Dendritic cell treated with granulocyte-macrophage colony-stimulating factor and Interleukin-4, amounts not matched to agents 40 ng/mL and 50 ng/mL, for 4 days (primary cell): ENCODE data around the gene NMNAT3.
A peak's percentile ranks its signal among the peaks of the same experiment; 100 is the strongest.

Experiments
- H3K27ac Mint-ChIP-seq: one replicate; pipeline ENCODE4 v1.8.0; 2022; ENCODE audit warnings: mild to moderate bottlenecking, mixed read lengths
- H3K27me3 Mint-ChIP-seq: one replicate; pipeline ENCODE4 v1.8.0; 2022; ENCODE audit warnings: mild to moderate bottlenecking, mixed read lengths
- H3K36me3 Mint-ChIP-seq: one replicate; pipeline ENCODE4 v1.8.0; 2022; ENCODE audit warnings: low read depth, mixed read lengths
- H3K4me1 Mint-ChIP-seq: one replicate; pipeline ENCODE4 v1.8.0; 2022; ENCODE audit warnings: low read depth, mixed read lengths
- H3K4me3 Mint-ChIP-seq: one replicate; pipeline ENCODE4 v1.8.0; 2022; ENCODE audit warnings: mild to moderate bottlenecking, moderate library complexity, mixed read lengths
- H3K9me3 Mint-ChIP-seq: one replicate; pipeline ENCODE4 v1.8.0; 2022; ENCODE audit warnings: mixed read lengths
- intact Hi-C: fragments of 100-400 bp; cut with micrococcal nuclease; formaldehyde crosslinking; loops from one replicate; pipeline ENCODE4 v1.15.0; 2022

Gene NMNAT3

DNA sequence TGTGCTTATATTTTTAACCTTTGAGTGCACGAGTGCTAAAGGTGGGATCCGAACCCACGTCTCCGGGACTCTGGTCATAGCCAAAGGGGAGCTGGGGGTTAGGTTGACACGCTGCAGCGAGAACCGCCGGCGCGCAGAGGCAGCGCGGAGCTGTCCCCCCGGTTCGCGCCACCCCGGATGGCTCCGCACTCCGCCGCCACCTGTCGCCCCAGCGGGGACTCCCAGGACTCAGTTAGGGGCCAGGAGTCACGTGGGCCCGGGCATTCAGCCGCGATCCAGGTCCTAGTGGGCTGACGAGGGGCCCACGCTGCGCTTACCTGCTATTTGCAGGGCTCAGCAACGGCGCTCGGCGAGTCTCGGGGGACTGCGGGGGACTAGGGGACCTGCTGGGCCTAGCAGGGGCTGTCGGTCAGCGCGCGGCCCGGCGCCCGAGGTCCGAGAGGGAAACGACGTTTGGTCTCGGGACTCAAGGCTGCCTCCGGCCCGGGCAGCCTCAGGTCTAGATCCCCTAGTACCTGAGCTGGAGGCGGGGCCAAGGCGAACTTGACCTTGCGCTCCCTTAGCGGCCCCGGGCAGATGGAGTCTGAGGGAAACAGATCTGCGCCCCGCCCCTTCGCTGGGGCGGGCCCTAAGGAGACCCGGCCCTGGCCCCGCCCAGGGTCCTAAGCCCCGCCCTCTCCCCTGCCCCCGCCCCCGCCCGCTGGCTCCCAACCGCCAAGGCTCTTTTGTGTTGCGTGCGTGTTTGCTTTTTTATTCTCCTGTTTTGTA, at the start of gene NMNAT3:
Gene NMNAT3 (minus strand): TSS at position 585 of the 768 bp plus-strand sequence. CDS start 50,248 bp downstream, outside the sequence.
- peaks cover 36% of the 10 kb centered on the region for H3K36me3 Mint-ChIP-seq
- no peaks in the 10 kb centered on the region for H3K27me3 Mint-ChIP-seq
- peak within 1 kb of the TSS; percentile 86 for H3K27ac Mint-ChIP-seq
- intact Hi-C loops: no loop called here
- H3K4me3 Mint-ChIP-seq: peak within 1 kb of the TSS; percentile 84
- H3K9me3 Mint-ChIP-seq: no peaks in the 10 kb centered on the region
- H3K4me1 Mint-ChIP-seq: peaks cover 61% of the 10 kb centered on the region

DNA sequence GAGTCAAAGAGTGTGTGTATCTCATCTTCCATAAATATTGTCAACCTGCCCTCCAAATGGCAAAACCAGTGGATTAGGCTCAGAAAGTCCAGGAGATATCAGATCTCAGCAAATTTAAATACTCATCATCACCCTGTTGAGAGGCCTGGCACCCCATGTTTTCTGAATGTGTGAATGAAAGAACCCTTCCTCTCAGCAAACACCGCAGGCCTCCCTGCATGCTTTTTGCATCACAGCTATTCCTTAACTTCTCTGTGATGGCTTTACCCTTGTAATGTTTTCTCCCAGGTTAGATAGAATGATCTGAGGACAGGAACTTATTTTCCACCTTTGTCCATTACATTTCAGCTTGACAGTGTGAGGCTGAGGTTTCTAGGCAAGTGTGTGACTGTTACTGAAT, 43.6 kb upstream of the NMNAT3 start:
- intact Hi-C loops: no loop called here
- no peaks in the 10 kb centered on the region for H3K36me3 Mint-ChIP-seq
- no peaks in the 10 kb centered on the region for H3K9me3 Mint-ChIP-seq
- H3K27me3 Mint-ChIP-seq: no peaks in the 10 kb centered on the region
- no peak overlapping the region for H3K4me3 Mint-ChIP-seq
- H3K27ac Mint-ChIP-seq: no peak overlapping the region
- peaks cover 6% of the 10 kb centered on the region for H3K4me1 Mint-ChIP-seq

DNA sequence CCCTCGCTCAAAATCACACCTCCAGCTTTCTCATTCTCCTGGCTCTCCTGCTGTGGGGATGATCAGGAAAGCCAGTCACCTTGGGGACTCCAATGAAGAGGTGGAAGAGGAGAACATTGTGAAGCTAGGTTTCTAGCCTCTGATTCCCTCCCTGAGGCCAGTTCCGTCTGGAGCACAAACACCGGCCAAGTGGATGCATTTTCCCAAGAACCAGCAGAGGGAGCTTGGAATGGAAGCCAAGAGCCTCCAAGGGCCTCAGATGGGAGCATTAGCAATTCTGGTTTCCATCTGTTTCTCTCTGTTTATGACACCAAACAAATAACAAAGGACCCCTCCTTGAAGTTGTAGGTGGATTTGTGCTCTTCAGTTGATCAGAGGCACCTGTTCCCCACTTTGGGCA, 40.6 kb upstream of the NMNAT3 start:
- Mint-ChIP-seq H3K27me3 (no peaks in the 10 kb centered on the region), H3K27ac (no peak overlapping the region), H3K36me3 (no peaks in the 10 kb centered on the region), H3K4me1 (peaks cover 28% of the 10 kb centered on the region), H3K9me3 (no peaks in the 10 kb centered on the region), H3K4me3 (no peak overlapping the region)
- intact Hi-C loops: no loop called here

DNA sequence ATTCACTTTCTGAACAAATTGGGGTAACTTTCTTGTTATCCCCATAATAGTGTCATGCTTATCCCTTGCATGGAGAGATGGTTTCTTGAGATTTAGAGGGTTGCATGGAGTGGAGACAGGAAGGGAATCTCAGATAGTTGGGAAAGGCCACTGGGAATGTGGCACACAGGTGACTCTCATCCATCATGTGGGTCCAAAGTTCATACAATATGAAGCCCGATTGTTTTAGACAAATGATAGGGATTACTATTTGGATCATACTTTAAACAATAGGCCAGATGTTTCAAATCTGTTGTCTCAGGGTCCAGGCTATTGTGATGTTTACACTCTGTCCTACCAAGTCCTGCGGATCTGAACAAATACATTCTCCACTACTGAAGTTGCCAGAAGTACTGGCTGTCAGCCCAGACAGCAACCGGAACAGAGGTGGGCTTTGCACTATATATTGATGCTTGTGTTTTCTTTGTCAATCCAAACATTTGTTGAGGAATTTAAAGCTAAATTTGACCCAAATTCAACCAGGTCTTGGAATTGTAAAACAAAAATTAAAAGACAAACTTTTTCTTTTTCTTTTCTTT, 39.2 kb upstream of the NMNAT3 start:
- Mint-ChIP-seq H3K36me3 (no peaks in the 10 kb centered on the region), H3K4me1 (peaks cover 28% of the 10 kb centered on the region), H3K4me3 (no peak overlapping the region), H3K9me3 (no peaks in the 10 kb centered on the region), H3K27me3 (no peaks in the 10 kb centered on the region), H3K27ac (peak overlapping the region; percentile 71)
- intact Hi-C loops: no loop called here

DNA sequence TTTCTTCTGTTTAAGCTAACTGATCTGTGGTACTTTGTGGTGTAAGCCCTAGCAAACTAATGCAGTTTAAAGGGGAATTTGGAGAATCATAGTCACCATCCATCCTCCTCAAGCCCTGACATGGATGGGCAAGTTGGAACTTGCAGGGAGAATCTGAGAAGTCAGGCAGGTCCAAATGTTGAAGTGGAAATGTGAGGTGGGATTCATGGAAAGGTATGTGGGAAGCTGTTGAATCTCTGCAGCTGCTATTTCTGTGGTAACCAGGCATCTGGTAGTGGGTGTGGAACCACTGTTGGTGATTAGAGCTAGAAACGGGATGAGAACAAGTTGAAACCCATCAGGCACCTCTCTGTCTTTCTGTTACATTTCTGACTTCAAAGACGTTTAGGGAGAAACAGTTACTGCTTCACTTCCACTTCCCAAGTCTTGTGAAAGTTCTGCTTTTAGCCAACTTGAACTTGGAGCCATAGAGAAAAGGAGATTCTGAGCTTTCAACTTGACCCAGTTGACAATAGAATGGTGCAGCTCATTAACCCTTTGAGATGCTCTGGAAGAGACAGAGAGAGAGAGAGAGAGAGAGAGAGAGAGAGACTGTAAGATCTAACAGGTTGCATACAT, 38.1 kb upstream of the NMNAT3 start:
- no peaks in the 10 kb centered on the region for H3K9me3 Mint-ChIP-seq
- intact Hi-C loops: no loop called here
- H3K27ac Mint-ChIP-seq: peak overlapping the region; percentile 71
- no peaks in the 10 kb centered on the region for H3K36me3 Mint-ChIP-seq
- H3K27me3 Mint-ChIP-seq: no peaks in the 10 kb centered on the region
- H3K4me1 Mint-ChIP-seq: peaks cover 28% of the 10 kb centered on the region
- no peak overlapping the region for H3K4me3 Mint-ChIP-seq

DNA sequence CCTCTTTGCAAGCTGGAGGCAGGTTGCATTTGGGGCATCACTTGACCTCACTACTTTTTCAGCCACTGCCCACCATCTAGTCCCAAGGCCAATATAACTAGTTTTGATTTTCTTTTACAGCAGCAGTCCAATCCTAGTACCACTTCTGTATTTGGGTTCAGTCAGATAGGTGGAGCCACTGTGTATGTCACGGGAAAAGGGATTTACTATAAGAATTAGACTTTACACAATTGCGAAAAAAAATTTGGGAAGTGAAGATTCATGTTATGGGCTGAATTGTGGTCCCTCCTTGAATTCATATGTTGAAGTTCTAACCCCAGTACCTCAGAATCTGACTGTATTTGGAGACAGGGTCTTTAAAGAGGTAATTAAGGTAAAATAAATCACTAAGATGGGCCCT, 37.4 kb upstream of the NMNAT3 start:
- Mint-ChIP-seq H3K9me3 (no peaks in the 10 kb centered on the region), H3K27me3 (peaks cover 2% of the 10 kb centered on the region), H3K27ac (peak overlapping the region; percentile 71), H3K36me3 (no peaks in the 10 kb centered on the region), H3K4me3 (no peak overlapping the region), H3K4me1 (peaks cover 34% of the 10 kb centered on the region)
- intact Hi-C loops: no loop called here

DNA sequence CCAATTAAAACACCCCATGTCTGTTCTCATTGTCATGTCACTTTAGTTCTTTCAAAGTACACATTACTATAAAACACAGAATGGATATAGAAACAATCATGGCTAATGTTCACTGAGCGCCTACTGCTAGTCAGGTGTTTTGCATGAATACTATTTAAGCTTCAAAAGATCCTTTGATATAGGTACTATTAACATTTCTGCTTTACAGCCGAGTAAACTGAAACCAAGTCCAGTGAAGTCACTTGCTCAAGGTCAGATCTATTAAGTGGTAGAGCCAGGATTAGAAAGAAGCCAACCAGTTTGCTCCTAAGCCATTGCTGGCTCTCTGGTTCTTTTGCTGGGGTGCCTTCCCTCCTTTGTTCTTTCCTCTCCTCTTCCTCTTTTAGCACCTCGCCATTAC, 32.4 kb upstream of the NMNAT3 start:
- peaks cover 6% of the 10 kb centered on the region for H3K27me3 Mint-ChIP-seq
- no peaks in the 10 kb centered on the region for H3K9me3 Mint-ChIP-seq
- H3K4me3 Mint-ChIP-seq: no peak overlapping the region
- intact Hi-C loops: no loop called here
- no peaks in the 10 kb centered on the region for H3K36me3 Mint-ChIP-seq
- peaks cover 17% of the 10 kb centered on the region for H3K4me1 Mint-ChIP-seq
- H3K27ac Mint-ChIP-seq: no peak overlapping the region

DNA sequence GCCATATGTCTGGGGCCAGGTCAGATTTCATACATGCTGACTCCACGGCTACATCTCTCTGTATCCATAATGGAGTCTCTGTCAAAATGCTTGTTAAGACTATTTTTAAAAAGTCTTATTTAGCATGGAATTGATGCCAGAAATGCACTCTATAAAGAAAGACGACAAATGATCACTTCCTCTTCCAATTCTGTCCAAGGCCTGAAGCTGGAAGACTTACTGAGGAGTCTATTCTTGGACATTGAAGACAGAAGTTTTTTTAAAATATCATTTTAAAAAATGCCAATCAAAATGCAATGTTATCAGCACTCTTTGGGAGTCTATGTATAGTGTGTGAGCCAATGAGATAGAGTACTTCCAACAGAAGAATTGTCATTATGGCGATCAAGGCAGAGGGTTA, 27.9 kb upstream of the NMNAT3 start:
- no peaks in the 10 kb centered on the region for H3K9me3 Mint-ChIP-seq
- H3K27ac Mint-ChIP-seq: no peak overlapping the region
- peaks cover 5% of the 10 kb centered on the region for H3K4me1 Mint-ChIP-seq
- no peak overlapping the region for H3K4me3 Mint-ChIP-seq
- H3K36me3 Mint-ChIP-seq: no peaks in the 10 kb centered on the region
- intact Hi-C loops: no loop called here
- H3K27me3 Mint-ChIP-seq: peaks cover 8% of the 10 kb centered on the region

DNA sequence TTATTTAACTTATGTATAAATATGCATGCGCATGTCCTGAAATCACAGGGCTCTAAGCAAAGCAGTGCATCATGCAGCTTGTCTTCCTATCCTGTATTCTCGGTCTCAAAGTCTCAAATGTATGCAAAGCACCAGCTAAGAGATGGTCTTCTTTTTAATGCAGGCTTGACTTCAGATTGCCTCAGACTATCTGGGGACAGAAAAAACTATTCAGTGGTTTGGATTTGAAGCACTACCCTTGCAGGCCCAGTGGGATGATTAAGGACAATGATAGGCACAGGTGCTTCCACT, 18.5 kb upstream of the NMNAT3 start:
- intact Hi-C loops: no loop called here
- Mint-ChIP-seq H3K27ac (no peak overlapping the region), H3K36me3 (no peaks in the 10 kb centered on the region), H3K4me1 (peaks cover 18% of the 10 kb centered on the region), H3K27me3 (peaks cover 4% of the 10 kb centered on the region), H3K9me3 (no peaks in the 10 kb centered on the region), H3K4me3 (no peak overlapping the region)

DNA sequence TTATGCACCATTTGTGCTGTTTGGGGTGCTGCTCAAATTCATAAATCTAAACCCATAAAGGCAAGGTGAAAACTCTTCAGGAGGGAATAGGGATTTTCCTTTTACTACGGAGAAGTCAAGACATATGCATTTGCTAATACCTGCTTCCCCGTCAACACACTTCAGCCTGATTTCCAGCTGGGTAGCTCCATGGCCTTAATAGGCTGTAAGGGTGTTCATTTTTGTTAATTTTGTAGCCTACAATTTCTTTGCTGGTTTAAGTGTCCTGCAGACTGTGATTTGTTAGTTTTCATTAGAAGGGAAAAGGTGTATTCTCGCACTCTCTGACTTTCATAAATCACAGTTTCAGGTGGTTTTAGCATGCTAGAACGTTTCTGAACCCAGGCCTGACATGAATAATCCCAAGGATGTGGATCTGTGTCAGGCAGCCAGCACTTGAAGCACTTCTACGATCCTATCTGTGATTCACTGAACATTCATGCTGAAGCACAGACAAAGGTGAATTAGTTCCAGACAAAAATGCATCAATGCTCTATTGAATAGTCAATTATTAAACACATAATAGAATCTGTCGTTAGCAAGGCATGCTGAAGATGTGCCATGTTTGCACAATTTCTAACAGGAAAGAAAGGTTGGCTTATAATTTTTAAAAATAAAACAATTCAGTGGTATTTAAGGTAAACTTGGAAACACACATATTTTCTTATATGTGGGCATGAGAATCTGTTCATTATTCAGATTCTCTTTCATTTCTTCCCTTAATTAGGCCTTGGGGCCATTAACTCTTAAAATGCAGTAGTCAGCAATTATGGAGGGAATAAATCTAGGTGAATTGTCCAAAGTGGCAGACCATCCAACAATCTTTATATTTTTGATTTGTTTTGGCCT, 17.9 kb upstream of the NMNAT3 start:
- peaks cover 4% of the 10 kb centered on the region for H3K27me3 Mint-ChIP-seq
- no peaks in the 10 kb centered on the region for H3K36me3 Mint-ChIP-seq
- no peak overlapping the region for H3K4me3 Mint-ChIP-seq
- intact Hi-C loops: no loop called here
- no peak overlapping the region for H3K27ac Mint-ChIP-seq
- H3K9me3 Mint-ChIP-seq: no peaks in the 10 kb centered on the region
- peaks cover 18% of the 10 kb centered on the region for H3K4me1 Mint-ChIP-seq

DNA sequence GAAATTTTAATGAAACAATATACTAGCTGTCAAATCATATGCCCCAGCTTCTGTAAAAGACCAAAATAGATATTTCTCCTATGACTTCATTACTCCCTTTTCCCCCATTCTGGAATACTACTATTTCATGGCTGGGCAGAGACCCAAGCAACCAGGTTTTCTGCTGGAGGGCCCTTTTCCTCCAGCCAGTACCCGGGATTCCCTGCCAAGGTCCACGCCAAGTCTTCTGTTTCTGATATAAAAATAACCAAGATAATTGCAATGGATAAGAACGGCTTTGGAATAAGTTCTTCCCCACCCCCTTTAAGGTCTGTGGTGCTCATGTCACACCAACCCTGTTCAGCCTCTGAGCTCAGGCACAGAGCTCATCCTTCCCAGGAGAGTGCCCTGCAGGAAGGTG, 17.2 kb upstream of the NMNAT3 start:
- Mint-ChIP-seq H3K27ac (no peak overlapping the region), H3K9me3 (no peaks in the 10 kb centered on the region), H3K36me3 (no peaks in the 10 kb centered on the region), H3K4me3 (no peak overlapping the region), H3K27me3 (no peaks in the 10 kb centered on the region), H3K4me1 (peaks cover 18% of the 10 kb centered on the region)
- intact Hi-C loops: no loop called here

DNA sequence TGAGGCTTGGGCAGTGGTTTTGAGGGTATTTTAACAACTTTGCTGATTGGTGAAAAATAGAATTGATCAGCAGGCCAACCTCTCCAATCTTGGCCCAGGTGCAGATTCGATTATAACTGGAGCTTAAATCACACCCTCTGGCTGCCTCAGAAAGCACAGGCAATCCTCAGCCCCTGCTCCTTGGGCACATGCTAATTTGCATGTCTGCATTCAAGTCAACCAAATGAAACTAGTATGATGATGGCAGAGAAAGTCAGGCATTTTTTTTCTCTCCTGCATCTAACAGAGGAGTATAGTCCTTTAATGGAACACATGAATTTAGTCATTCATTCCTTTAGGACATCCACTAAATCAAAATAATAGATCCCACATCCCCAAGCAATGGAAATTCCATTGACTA, 16.8 kb upstream of the NMNAT3 start:
- Mint-ChIP-seq H3K9me3 (no peaks in the 10 kb centered on the region), H3K27me3 (no peaks in the 10 kb centered on the region), H3K36me3 (no peaks in the 10 kb centered on the region), H3K4me1 (peaks cover 18% of the 10 kb centered on the region), H3K27ac (no peak overlapping the region), H3K4me3 (no peak overlapping the region)
- intact Hi-C loops: no loop called here

DNA sequence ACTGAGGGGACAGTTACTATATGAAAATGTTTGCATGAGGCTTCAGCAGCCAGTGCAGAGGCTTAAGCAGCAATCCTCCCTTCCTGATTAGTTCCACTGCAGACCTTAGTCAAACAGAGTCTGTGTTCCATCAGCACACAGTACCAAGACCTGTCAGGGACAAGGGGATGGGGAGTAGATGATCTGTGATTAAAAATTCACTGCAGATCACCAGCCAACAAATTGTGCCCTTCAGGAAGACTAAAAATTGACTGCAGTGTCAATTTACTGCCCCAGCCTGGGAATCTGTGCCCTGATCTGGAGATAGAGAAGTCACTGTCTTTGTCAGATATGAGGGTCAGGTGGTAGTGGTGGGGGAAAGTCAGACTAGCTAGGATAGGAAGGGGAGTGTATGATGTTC, 13.8 kb upstream of the NMNAT3 start:
- H3K27ac Mint-ChIP-seq: peak overlapping the region; percentile 51
- intact Hi-C loops: no loop called here
- H3K36me3 Mint-ChIP-seq: no peaks in the 10 kb centered on the region
- H3K9me3 Mint-ChIP-seq: no peaks in the 10 kb centered on the region
- peaks cover 42% of the 10 kb centered on the region for H3K4me1 Mint-ChIP-seq
- H3K4me3 Mint-ChIP-seq: no peak overlapping the region
- H3K27me3 Mint-ChIP-seq: no peaks in the 10 kb centered on the region

DNA sequence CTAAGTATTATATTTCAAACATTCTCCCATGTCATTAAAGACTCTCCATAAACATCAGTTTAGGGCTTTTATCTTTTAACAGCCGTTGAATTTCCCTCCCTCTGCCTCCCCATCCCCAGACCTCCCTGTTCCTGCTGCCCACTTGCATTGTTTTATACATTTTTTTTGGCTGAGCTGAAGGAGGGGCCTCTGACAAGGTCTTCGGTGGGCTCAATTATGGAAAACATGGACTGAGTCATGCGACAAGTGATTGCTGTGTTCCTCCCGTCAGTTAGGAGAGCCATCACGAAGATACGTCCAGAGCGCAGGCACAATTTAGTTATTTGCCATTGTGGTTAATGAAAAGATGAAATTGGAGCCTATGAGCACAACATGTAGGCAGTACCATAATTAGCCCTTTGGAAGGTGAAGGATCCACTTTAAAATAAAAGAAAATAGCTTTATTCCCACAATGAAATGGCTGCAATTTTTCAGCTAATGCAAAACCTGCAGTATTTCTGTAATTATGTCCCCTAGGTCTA, 12.0 kb upstream of the NMNAT3 start:
- Mint-ChIP-seq H3K27ac (no peak overlapping the region), H3K4me1 (peaks cover 61% of the 10 kb centered on the region), H3K4me3 (no peak overlapping the region), H3K36me3 (no peaks in the 10 kb centered on the region), H3K27me3 (peaks cover 4% of the 10 kb centered on the region), H3K9me3 (no peaks in the 10 kb centered on the region)
- intact Hi-C loops: loop anchor here (10.0 kb wide), 1 partner anchor 165 kb away; no protein-coding TSS in a partner anchor
